Sigmoid colon (tissue), 7 donors: ENCODE data around the gene NRXN2. TPM values are rescaled to one million over a fixed set of nuclear protein-coding genes. Genes with fewer than 3 reads are reported as not detected.

Experiments used
- DNase-seq: peaks from one replicate; pipeline ENCODE4 v3.0.0-alpha.2; 2019
- H3K27ac ChIP-seq, 4 donors: fragments of 200-600 bp; sonication (generic); one replicate each; pipeline ENCODE4 v1.5.1; 2016 to 2019; ENCODE audit warnings: mild to moderate bottlenecking in 1 of 4
- H3K27me3 ChIP-seq, 3 donors: fragments of 200-600 bp; sonication (generic); one replicate each; pipeline ENCODE4 v1.5.1; 2019; ENCODE audit warnings: mild to moderate bottlenecking in 1 of 3
- H3K36me3 ChIP-seq, 4 donors: fragments of 200-600 bp; sonication (generic); one replicate each; pipeline ENCODE4 v1.5.1; 2016 to 2019
- H3K4me1 ChIP-seq, 4 donors: fragments of 200-600 bp; sonication (generic); one replicate each; pipeline ENCODE4 v1.5.1; 2017 to 2019
- H3K4me3 ChIP-seq, 4 donors: fragments of 200-600 bp; sonication (generic); one replicate each; pipeline ENCODE4 v1.5.1; 2017 to 2019; ENCODE audit warnings: mild to moderate bottlenecking in 2 of 4, moderate library complexity in 1 of 4
- H3K9me3 ChIP-seq, 4 donors: fragments of 200-600 bp in 3 of 4; sonication (generic) in 3 of 4; one replicate each; pipeline versions ENCODE4 v1.5.1 to v1.6.1; 2013 to 2019
- CTCF ChIP-seq, 4 experiments: fragments of 450-650 bp in 3 of 4; fragments of 200-600 bp in 1 of 4; IDR thresholded peaks; one replicate each; pipeline ENCODE4 v1.5.1; 2016 to 2019; ENCODE audit warnings: antibody characterized with exemption in 4 of 4, mild to moderate bottlenecking in 3 of 4, moderate library complexity in 2 of 4
- EP300 ChIP-seq, 4 donors: sonication (generic); formaldehyde crosslinking; IDR thresholded peaks; one replicate each; pipeline ENCODE4 v1.6.1; 2017; ENCODE audit warnings: antibody characterized with exemption in 4 of 4
- POLR2A ChIP-seq, 2 donors: fragments of 450-650 bp; IDR thresholded peaks; one replicate each; pipeline ENCODE4 v1.6.1; 2016; ENCODE audit warnings: antibody characterized with exemption in 2 of 2, mild to moderate bottlenecking in 2 of 2, moderate library complexity in 2 of 2
- POLR2AphosphoS5 ChIP-seq, 4 donors: sonication (generic); formaldehyde crosslinking; IDR thresholded peaks; one replicate each; pipeline ENCODE4 v1.6.1; 2017; ENCODE audit warnings: antibody characterized with exemption in 4 of 4
- WGBS, 2 donors: extraction: QIAGEN DNeasy Blood & Tissue Kit; methylation state at CpG; one replicate each; pipeline ENCODE4 v1.1.7; 2013; 5-methylcytosine and 5-hydroxymethylcytosine counted together
- intact Hi-C: fragments of 100-400 bp; cut with DNase I; formaldehyde crosslinking; loops from one replicate; pipeline ENCODE4 v1.15.1; 2023
- polyA plus RNA-seq, 3 donors: library from polyadenylated mRNA; stranded (reverse); fragments of 200-250 nt; gene quantifications; one replicate each; pipeline ENCODE4 v1.2.3, GENCODE V29; 2013
- total RNA-seq, 4 donors: library from RNA; depleted of rRNA; stranded (reverse); fragments of >200 nt; gene quantifications; one replicate each; pipeline ENCODE4 v1.1.0, GENCODE V29; 2016
- donor health status: healthy with polysubstance abuse.
- donor health status: Bipolar disorder and iron deficiency.
- donor health status: healthy.

Gene NRXN2
- total and polyA plus RNA-seq, 7 donors, result 0.23 to 20.5 (median 6.8) TPM

GRCh38 chr11:64744544-64745188 lies 21.7 kb upstream of the NRXN2 start:
- Histone ChIP-seq H3K27me3 (no peaks in the 10 kb centered on the region), H3K36me3 (no peaks in the 10 kb centered on the region), H3K9me3 (no peaks in the 10 kb centered on the region), H3K27ac (peak overlapping the region; percentile 95 to 98 (median 96)), H3K4me1 (peaks cover 0 to 50% (median 45%) of the 10 kb centered on the region in 4 donors), H3K4me3 (peak overlapping the region; percentile 37 to 86 (median 68))
- intact Hi-C loops, result loop anchor here (2.0 kb wide), 1 partner anchor 34 kb away; the partner anchor contains the start of gene SF1
- DNase-seq, result no peak
- 1 to 2% methylated on average over 89 of the region's 89 CpGs for WGBS, 2 donors
- TF ChIP-seq POLR2AphosphoS5 (IDR thresholded peaks at IDR 0.05) (no peak), POLR2A (IDR thresholded peaks at IDR 0.05) (no peak), EP300 (IDR thresholded peaks at IDR 0.05) (no peak), CTCF (IDR thresholded peaks at IDR 0.05) (no peak)

- H3K9me3 ChIP-seq, result no peaks in the 10 kb centered on the region
- no peaks in the 10 kb centered on the region for H3K27me3 ChIP-seq
- intact Hi-C loops, result loop anchor here (2.0 kb wide), 1 partner anchor 35 kb away; the partner anchor contains the start of gene SF1
- peaks cover 0 to 50% (median 45%) of the 10 kb centered on the region in 4 donors for H3K4me1 ChIP-seq
- peak within 1 kb of the TSS; percentile 95 to 98 (median 96) for H3K27ac ChIP-seq
- TF ChIP-seq POLR2A (IDR thresholded peaks at IDR 0.05) (no peak), EP300 (IDR thresholded peaks at IDR 0.05) (no peak), CTCF (IDR thresholded peaks at IDR 0.05) (peak; percentile 65 to 80 (median 72)), POLR2AphosphoS5 (IDR thresholded peaks at IDR 0.05) (peak; percentile 34 to 74 (median 53))
- WGBS, 2 donors, result 1 to 2% methylated on average over 57 of the region's 57 CpGs
- peaks cover 0 to 8% (median 0%) of the 10 kb centered on the region in 4 donors for H3K36me3 ChIP-seq
- peak; percentile 93 for DNase-seq
- H3K4me3 ChIP-seq, result peak within 1 kb of the TSS; percentile 37 to 86 (median 68)
These were observed 20.9 kb upstream of the NRXN2 start, which contains the start of gene RASGRP2 for GRCh38 chr11:64743591-64744543. Gene RASGRP2 (minus strand): TSS chr11:64744142. CDS start chr11:64742866, 1,276 bp downstream.

GRCh38 chr11:64742889-64743590 lies 20.0 kb upstream of the NRXN2 start:
- peaks cover 0 to 8% (median 0%) of the 10 kb centered on the region in 4 donors for H3K36me3 ChIP-seq
- intact Hi-C loops, result loop anchor here (1.0 kb wide), 1 partner anchor 21 kb away; no protein-coding TSS in a partner anchor
- no peak for TF ChIP-seq EP300 (IDR thresholded peaks at IDR 0.05)
- peak; percentile 45 to 76 (median 62) for TF ChIP-seq CTCF (IDR thresholded peaks at IDR 0.05)
- peak; percentile 20 to 46 (median 30) for TF ChIP-seq POLR2AphosphoS5 (IDR thresholded peaks at IDR 0.05)
- no peak for TF ChIP-seq POLR2A (IDR thresholded peaks at IDR 0.05)
- no peaks in the 10 kb centered on the region for H3K27me3 ChIP-seq
- H3K9me3 ChIP-seq, result no peaks in the 10 kb centered on the region
- peak overlapping the region; percentile 37 to 86 (median 68) for H3K4me3 ChIP-seq
- DNase-seq, result peak; percentile 92
- peaks cover 0 to 50% (median 45%) of the 10 kb centered on the region in 4 donors for H3K4me1 ChIP-seq
- peak overlapping the region; percentile 95 to 98 (median 96) for H3K27ac ChIP-seq
- WGBS, 2 donors, result 0 to 1% methylated on average over 58 of the region's 58 CpGs
